K562 treated with DMSO at 1 percent for 48 hours (cell line): ENCODE data around the gene SRCAP. TPM values are rescaled to one million over a fixed set of nuclear protein-coding genes. Genes with fewer than 3 reads are reported as not detected.

ENCODE experiments used
- total RNA-seq: library from RNA; unstranded; fragments of 300-600 nt; gene quantifications from 2 replicates; pipeline ENCODE4 v1.2.3, GENCODE V29; 2022; ENCODE audit warnings: low replicate concordance; ENCODE audit errors: extremely low read depth

SRCAP gene
- total RNA-seq, result not detected in 2 replicates

GRCh38 chr16:30698816-30699614 lies at the start of gene SRCAP:
Gene SRCAP (plus strand): TSS chr16:30699171. CDS start chr16:30700825, 1,654 bp downstream.

GRCh38 chr16:30650369-30651123 lies 48.4 kb upstream of the SRCAP start, which contains the start of gene PRR14:
Gene PRR14 (plus strand): TSS chr16:30650960. CDS start chr16:30651646, 686 bp downstream.

GRCh38 chr16:30657866-30658730 lies 40.9 kb upstream of the SRCAP start, which contains the start of gene FBRS:
Gene FBRS (plus strand): TSS chr16:30658431. CDS start chr16:30659519, 1,088 bp downstream.

GRCh38 chr16:30747799-30748633 lies 49.0 kb downstream of the SRCAP start, which contains the start of gene PHKG2:
Gene PHKG2 (plus strand): TSS chr16:30748425. CDS start chr16:30748821, 396 bp downstream.

GRCh38 chr16:30761928-30762902 lies 63.2 kb downstream of the SRCAP start, which contains the start of the genes CFAP119 and RNF40:
Gene CFAP119 (minus strand): TSS chr16:30762062. CDS start chr16:30761748, 314 bp downstream.
Gene RNF40 (plus strand): TSS chr16:30762322. CDS start chr16:30762546, 224 bp downstream.

GRCh38 chr16:30786936-30787612 lies 88.1 kb downstream of the SRCAP start, which contains the start of gene ZNF629:
Gene ZNF629 (minus strand): TSS chr16:30787205. CDS start chr16:30784482, 2,723 bp downstream.

Other genes with a start within 250 kb of the SRCAP start
- gene ITGAL, start 226.4 kb upstream of the SRCAP start, total RNA-seq, result not detected in 2 replicates
- gene ZNF768, start 172.6 kb upstream of the SRCAP start, total RNA-seq, result not detected in 2 replicates
- gene ZNF747, start 164.3 kb upstream of the SRCAP start, total RNA-seq, result not detected in 2 replicates
- not detected in 2 replicates for gene ZNF764, start 140.8 kb upstream of the SRCAP start, total RNA-seq
- not detected in 2 replicates for gene ZNF688, start 127.5 kb upstream of the SRCAP start, total RNA-seq
- gene ZNF785, start 113.5 kb upstream of the SRCAP start, total RNA-seq, result not detected in 2 replicates
- gene ZNF689, start 88.8 kb upstream of the SRCAP start, total RNA-seq, result not detected in 2 replicates
- not detected in 2 replicates for gene PRR14, start 48.2 kb upstream of the SRCAP start, total RNA-seq
- not detected in 2 replicates for gene FBRS, start 40.7 kb upstream of the SRCAP start, total RNA-seq
- gene PHKG2, start 49.3 kb downstream of the SRCAP start, total RNA-seq, result not detected in 2 replicates
- gene CFAP119, start 62.9 kb downstream of the SRCAP start, total RNA-seq, result not detected in 2 replicates
- not detected in 2 replicates for gene RNF40, start 63.2 kb downstream of the SRCAP start, total RNA-seq
- not detected in 2 replicates for gene ZNF629, start 88.0 kb downstream of the SRCAP start, total RNA-seq
- gene BCL7C, start 194.9 kb downstream of the SRCAP start, total RNA-seq, result not detected in 2 replicates
- not detected in 2 replicates for gene CTF1, start 197.4 kb downstream of the SRCAP start, total RNA-seq
- not detected in 2 replicates for gene FBXL19, start 224.4 kb downstream of the SRCAP start, total RNA-seq
- gene ORAI3, start 249.9 kb downstream of the SRCAP start, total RNA-seq, result not detected in 2 replicates